ENCODE results near the gene MCF2L.

MCF2L gene

DNA sequence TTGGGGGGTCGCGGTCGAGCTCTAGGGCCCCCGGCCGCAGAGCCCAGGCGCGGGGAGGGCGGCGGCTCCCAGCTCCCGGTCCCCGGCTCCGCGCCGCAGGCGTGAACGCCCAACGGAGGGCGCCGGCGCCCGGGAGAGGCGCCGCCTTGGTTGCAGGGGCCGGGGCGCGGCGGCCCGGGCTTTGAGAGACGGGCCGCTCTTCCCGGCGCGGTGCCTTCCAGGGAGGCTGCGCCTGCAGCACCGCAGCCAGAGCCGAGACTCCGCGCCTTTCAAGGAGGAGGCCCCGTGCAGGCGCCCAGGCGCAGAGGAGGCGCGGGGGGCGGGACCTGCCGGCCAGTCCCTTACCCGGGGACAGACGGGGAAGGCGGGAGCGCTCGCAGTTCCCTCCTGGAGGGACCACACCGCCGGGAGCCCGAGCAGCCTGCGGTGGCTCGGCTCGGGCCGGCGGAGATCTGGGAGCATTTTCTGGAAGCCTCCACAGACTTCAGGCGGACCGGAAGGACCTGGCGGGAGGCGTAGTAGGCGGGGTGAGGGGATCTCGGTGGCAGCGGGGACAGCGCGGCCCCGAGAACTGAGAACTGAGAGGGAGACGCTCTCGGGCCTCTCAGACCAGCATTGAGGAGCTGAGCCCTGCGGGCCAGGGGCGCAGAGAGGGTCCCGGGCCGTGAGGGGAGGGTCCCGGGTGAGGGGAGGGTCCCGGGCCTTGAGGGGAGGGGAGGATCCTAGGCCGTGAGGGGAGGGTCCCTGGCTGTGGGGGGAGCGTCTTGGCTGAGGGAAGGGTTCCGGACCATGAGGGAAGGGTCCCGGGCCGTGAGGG lies 25.5 kb upstream of the MCF2L start:
- Histone ChIP-seq H3K4me3 (ENCODE audit: low read depth in 1 of 5, low read length in 5 of 5) (peak overlapping the region in 4 of 5 donors; percentile 56 to 68 (median 64)), H3K9ac (ENCODE audit: low read length in 5 of 5) (peak overlapping the region in 4 of 5 donors; percentile 12 to 76 (median 56)), H3K27me3 (ENCODE audit: control insufficient read depth in 5 of 5, insufficient read depth in 4 of 5, low read length in 5 of 5) (peaks cover 2 to 11% (median 6%) of the 10 kb centered on the region in 5 donors), H3K27ac (ENCODE audit: low read depth, low read length) (peak overlapping the region; percentile 16), H3K4me1 (ENCODE audit: control insufficient read depth in 5 of 5, insufficient read depth in 5 of 5, low read length in 5 of 5) (peaks cover 3 to 16% (median 13%) of the 10 kb centered on the region in 5 donors), H3K9me3 (ENCODE audit: control insufficient read depth in 5 of 5, low read length in 5 of 5) (no peaks in the 10 kb centered on the region), H3K36me3 (ENCODE audit: control insufficient read depth in 5 of 5, insufficient read depth in 5 of 5, low read length in 5 of 5) (no peaks in the 10 kb centered on the region)

GRCh38 chr13:112947796-112948195 lies 21.2 kb upstream of the MCF2L start:
- Histone ChIP-seq H3K4me1 (ENCODE audit: control insufficient read depth in 5 of 5, insufficient read depth in 5 of 5, low read length in 5 of 5) (peaks cover 3 to 15% (median 12%) of the 10 kb centered on the region in 5 donors), H3K9me3 (ENCODE audit: control insufficient read depth in 5 of 5, low read length in 5 of 5) (no peaks in the 10 kb centered on the region), H3K4me3 (ENCODE audit: low read depth in 1 of 5, low read length in 5 of 5) (no peak overlapping the region), H3K9ac (ENCODE audit: low read length in 5 of 5) (no peak overlapping the region), H3K27ac (ENCODE audit: low read depth, low read length) (no peak overlapping the region), H3K27me3 (ENCODE audit: control insufficient read depth in 5 of 5, insufficient read depth in 4 of 5, low read length in 5 of 5) (peaks cover 0 to 14% (median 6%) of the 10 kb centered on the region in 5 donors), H3K36me3 (ENCODE audit: control insufficient read depth in 5 of 5, insufficient read depth in 5 of 5, low read length in 5 of 5) (no peaks in the 10 kb centered on the region)

DNA sequence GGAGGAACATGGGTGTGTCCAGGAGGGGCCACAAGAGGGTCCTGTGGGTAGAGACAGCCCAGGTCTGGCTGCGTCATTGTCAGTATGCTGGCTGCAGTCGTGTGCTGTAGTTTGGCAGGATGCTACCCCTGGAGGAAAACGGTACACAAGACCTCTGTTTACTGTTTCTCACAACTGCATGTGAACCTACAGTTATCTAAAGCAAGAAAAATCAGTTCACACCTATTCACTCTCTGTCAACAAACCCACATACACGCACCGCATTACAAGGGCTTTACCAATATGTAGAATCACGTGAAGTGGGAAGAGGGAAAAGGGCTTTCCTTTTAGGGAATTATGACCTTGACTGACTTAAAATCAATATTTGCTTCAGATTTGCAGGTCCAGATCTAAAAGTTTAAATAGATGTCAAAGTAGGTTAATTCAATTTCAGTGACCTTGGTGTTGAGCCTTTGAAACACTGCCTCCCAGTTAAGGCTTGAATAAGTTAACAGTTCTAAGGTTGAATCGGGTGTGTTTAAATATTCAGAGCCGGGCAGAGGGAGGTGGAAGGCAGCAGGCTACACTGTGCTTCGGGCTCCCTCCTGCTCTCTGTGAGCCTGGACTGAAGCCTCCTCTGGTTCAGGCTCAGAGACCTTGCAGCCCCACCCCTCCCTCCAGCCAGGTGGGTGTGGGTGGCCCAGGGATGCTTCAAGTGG lies 17.2 kb upstream of the MCF2L start:
- H3K27me3 ChIP-seq (ENCODE audit: control insufficient read depth in 5 of 5, insufficient read depth in 4 of 5, low read length in 5 of 5) = peaks cover 4 to 25% (median 10%) of the 10 kb centered on the region in 5 donors
- no peak overlapping the region for H3K4me3 ChIP-seq (ENCODE audit: low read depth in 1 of 5, low read length in 5 of 5)
- no peaks in the 10 kb centered on the region for H3K36me3 ChIP-seq (ENCODE audit: control insufficient read depth in 5 of 5, insufficient read depth in 5 of 5, low read length in 5 of 5)
- H3K9me3 ChIP-seq (ENCODE audit: control insufficient read depth in 5 of 5, low read length in 5 of 5) = no peaks in the 10 kb centered on the region
- no peaks in the 10 kb centered on the region for H3K4me1 ChIP-seq (ENCODE audit: control insufficient read depth in 5 of 5, insufficient read depth in 5 of 5, low read length in 5 of 5)
- no peak overlapping the region for H3K9ac ChIP-seq (ENCODE audit: low read length in 5 of 5)
- no peak overlapping the region for H3K27ac ChIP-seq (ENCODE audit: low read depth, low read length)

GRCh38 chr13:112952759-112953551 lies 16.1 kb upstream of the MCF2L start:
- H3K27ac ChIP-seq (ENCODE audit: low read depth, low read length) = no peak overlapping the region
- no peak overlapping the region for H3K9ac ChIP-seq (ENCODE audit: low read length in 5 of 5)

GRCh38 chr13:112953591-112954487 lies 15.2 kb upstream of the MCF2L start:
- no peaks in the 10 kb centered on the region for H3K9me3 ChIP-seq (ENCODE audit: control insufficient read depth in 5 of 5, low read length in 5 of 5)
- no peaks in the 10 kb centered on the region for H3K36me3 ChIP-seq (ENCODE audit: control insufficient read depth in 5 of 5, insufficient read depth in 5 of 5, low read length in 5 of 5)
- no peak overlapping the region for H3K27ac ChIP-seq (ENCODE audit: low read depth, low read length)
- peaks cover 6 to 22% (median 11%) of the 10 kb centered on the region in 5 donors for H3K27me3 ChIP-seq (ENCODE audit: control insufficient read depth in 5 of 5, insufficient read depth in 4 of 5, low read length in 5 of 5)
- no peak overlapping the region for H3K4me3 ChIP-seq (ENCODE audit: low read depth in 1 of 5, low read length in 5 of 5)
- H3K9ac ChIP-seq (ENCODE audit: low read length in 5 of 5) = no peak overlapping the region
- H3K4me1 ChIP-seq (ENCODE audit: control insufficient read depth in 5 of 5, insufficient read depth in 5 of 5, low read length in 5 of 5) = peaks cover 0 to 11% (median 3%) of the 10 kb centered on the region in 5 donors

More at GRCh38 chr13:112952759-112953551, 16.1 kb upstream of the MCF2L start:
- peaks cover 4 to 19% (median 10%) of the 10 kb centered on the region in 5 donors for H3K27me3 ChIP-seq (ENCODE audit: control insufficient read depth in 5 of 5, insufficient read depth in 4 of 5, low read length in 5 of 5)
- H3K9me3 ChIP-seq (ENCODE audit: control insufficient read depth in 5 of 5, low read length in 5 of 5) = no peaks in the 10 kb centered on the region
- H3K36me3 ChIP-seq (ENCODE audit: control insufficient read depth in 5 of 5, insufficient read depth in 5 of 5, low read length in 5 of 5) = no peaks in the 10 kb centered on the region
- H3K4me1 ChIP-seq (ENCODE audit: control insufficient read depth in 5 of 5, insufficient read depth in 5 of 5, low read length in 5 of 5) = peaks cover 0 to 2% (median under 1%) of the 10 kb centered on the region in 5 donors
- no peak overlapping the region for H3K4me3 ChIP-seq (ENCODE audit: low read depth in 1 of 5, low read length in 5 of 5)

- H3K9me3 ChIP-seq (ENCODE audit: control insufficient read depth in 5 of 5, low read length in 5 of 5) = no peaks in the 10 kb centered on the region
- H3K9ac ChIP-seq (ENCODE audit: low read length in 5 of 5) = no peak overlapping the region
- no peak overlapping the region for H3K4me3 ChIP-seq (ENCODE audit: low read depth in 1 of 5, low read length in 5 of 5)
- peaks cover 8 to 27% (median 16%) of the 10 kb centered on the region in 5 donors for H3K27me3 ChIP-seq (ENCODE audit: control insufficient read depth in 5 of 5, insufficient read depth in 4 of 5, low read length in 5 of 5)
- peaks cover 0 to 17% (median 3%) of the 10 kb centered on the region in 5 donors for H3K4me1 ChIP-seq (ENCODE audit: control insufficient read depth in 5 of 5, insufficient read depth in 5 of 5, low read length in 5 of 5)
- H3K36me3 ChIP-seq (ENCODE audit: control insufficient read depth in 5 of 5, insufficient read depth in 5 of 5, low read length in 5 of 5) = no peaks in the 10 kb centered on the region
- H3K27ac ChIP-seq (ENCODE audit: low read depth, low read length) = no peak overlapping the region
Measured at GRCh38 chr13:112954488-112955270, 14.3 kb upstream of the MCF2L start.

DNA sequence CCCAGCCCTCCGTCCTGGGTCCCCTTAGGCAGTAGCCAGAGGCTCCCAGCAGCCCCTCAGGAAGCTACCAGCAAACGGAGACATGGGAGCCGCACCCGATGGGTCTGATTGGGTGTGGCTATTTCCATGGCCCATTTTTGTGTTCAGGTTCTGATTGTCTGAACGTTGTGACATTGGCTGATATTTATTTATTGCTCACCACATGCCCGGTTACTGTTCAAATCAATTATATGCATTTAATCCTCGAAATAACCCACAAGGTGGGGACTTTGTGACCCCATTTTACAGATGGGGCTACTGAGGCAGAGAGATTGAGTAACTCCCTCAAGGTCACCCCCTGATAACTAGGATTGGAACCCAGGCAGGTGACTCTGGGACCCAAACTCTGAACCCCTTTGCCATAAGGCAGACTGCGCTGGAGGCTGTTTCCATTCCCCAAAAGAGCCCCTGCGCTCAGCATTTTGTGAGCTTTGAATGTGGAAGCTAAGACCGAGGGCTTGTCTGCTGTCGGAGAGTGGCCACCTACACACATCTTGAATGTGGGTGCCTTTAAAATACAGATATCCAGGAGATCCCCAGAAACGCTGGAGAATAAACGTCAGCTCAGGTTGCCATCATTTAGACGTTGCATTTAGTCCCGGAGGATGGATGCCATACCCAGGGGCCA lies 13.6 kb upstream of the MCF2L start:
- Histone ChIP-seq H3K9ac (ENCODE audit: low read length in 5 of 5) (no peak overlapping the region), H3K27ac (ENCODE audit: low read depth, low read length) (no peak overlapping the region), H3K36me3 (ENCODE audit: control insufficient read depth in 5 of 5, insufficient read depth in 5 of 5, low read length in 5 of 5) (no peaks in the 10 kb centered on the region), H3K4me1 (ENCODE audit: control insufficient read depth in 5 of 5, insufficient read depth in 5 of 5, low read length in 5 of 5) (peaks cover 0 to 24% (median 3%) of the 10 kb centered on the region in 5 donors), H3K9me3 (ENCODE audit: control insufficient read depth in 5 of 5, low read length in 5 of 5) (no peaks in the 10 kb centered on the region), H3K27me3 (ENCODE audit: control insufficient read depth in 5 of 5, insufficient read depth in 4 of 5, low read length in 5 of 5) (peaks cover 9 to 29% (median 18%) of the 10 kb centered on the region in 5 donors), H3K4me3 (ENCODE audit: low read depth in 1 of 5, low read length in 5 of 5) (no peak overlapping the region)

GRCh38 chr13:112955956-112956355 lies 13.1 kb upstream of the MCF2L start:
- no peaks in the 10 kb centered on the region for H3K36me3 ChIP-seq (ENCODE audit: control insufficient read depth in 5 of 5, insufficient read depth in 5 of 5, low read length in 5 of 5)
- no peak overlapping the region for H3K9ac ChIP-seq (ENCODE audit: low read length in 5 of 5)
- H3K27ac ChIP-seq (ENCODE audit: low read depth, low read length) = no peak overlapping the region
- no peaks in the 10 kb centered on the region for H3K9me3 ChIP-seq (ENCODE audit: control insufficient read depth in 5 of 5, low read length in 5 of 5)
- no peak overlapping the region for H3K4me3 ChIP-seq (ENCODE audit: low read depth in 1 of 5, low read length in 5 of 5)
- peaks cover 0 to 30% (median 5%) of the 10 kb centered on the region in 5 donors for H3K4me1 ChIP-seq (ENCODE audit: control insufficient read depth in 5 of 5, insufficient read depth in 5 of 5, low read length in 5 of 5)
- H3K27me3 ChIP-seq (ENCODE audit: control insufficient read depth in 5 of 5, insufficient read depth in 4 of 5, low read length in 5 of 5) = peaks cover 9 to 33% (median 18%) of the 10 kb centered on the region in 5 donors

All from subcutaneous abdominal adipose tissue (tissue), 5 donors.